ENCODE measurements around the gene SLC66A1. TPM values are rescaled to one million over a fixed set of nuclear protein-coding genes. Genes with fewer than 3 reads are reported as not detected.

The SLC66A1 gene
- total and polyA plus RNA-seq, 9 of the 15 experiments (the other 6 are each of a cell fraction or from before 2014, with no cell fraction given): 1.2 to 40.8 (median 18.6) TPM

DNA sequence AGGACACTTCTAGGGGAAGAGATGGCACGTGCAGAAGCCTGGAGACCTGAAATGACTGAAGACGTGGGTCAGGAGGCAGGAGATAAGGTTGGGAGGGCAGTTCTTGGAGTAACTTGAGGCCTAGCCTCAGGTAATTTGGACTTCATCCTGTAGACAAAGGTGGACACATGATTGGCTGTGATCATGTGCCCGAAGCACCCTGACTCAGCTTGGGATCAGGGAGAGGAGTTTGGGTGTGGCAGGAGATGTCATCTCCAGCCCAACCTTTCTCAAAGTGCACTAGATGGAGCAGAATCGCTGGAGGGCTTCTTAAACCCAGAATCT is 1.5 kb downstream of the SLC66A1 start (continued):
- no peak for TF ChIP-seq SAP30 (IDR thresholded peaks at IDR 0.05; ENCODE audit: borderline replicate concordance, insufficient read depth, low read depth, low read length, poor library complexity, severe bottlenecking)
- no peak for TF ChIP-seq BRCA1 (IDR thresholded peaks at IDR 0.05)
- TF ChIP-seq BRCA1 (CRISPR knock-in tag; IDR thresholded peaks at IDR 0.05): no peak
- TF ChIP-seq BDP1 (IDR thresholded peaks at IDR 0.05; ENCODE audit: insufficient read depth, insufficient read length): no peak
- TF ChIP-seq HNRNPUL1 (IDR thresholded peaks at IDR 0.05; ENCODE audit: low read length): no peak
- peak; percentile 40 for TF ChIP-seq ZFX (CRISPR knock-in tag; IDR thresholded peaks at IDR 0.05)
- no peak for TF ChIP-seq HNRNPLL (IDR thresholded peaks at IDR 0.05; ENCODE audit: low read depth, low read length, poor library complexity, severe bottlenecking)
- no peak for TF ChIP-seq DNMT1 (IDR thresholded peaks at IDR 0.05)
- TF ChIP-seq, protein P1, sequence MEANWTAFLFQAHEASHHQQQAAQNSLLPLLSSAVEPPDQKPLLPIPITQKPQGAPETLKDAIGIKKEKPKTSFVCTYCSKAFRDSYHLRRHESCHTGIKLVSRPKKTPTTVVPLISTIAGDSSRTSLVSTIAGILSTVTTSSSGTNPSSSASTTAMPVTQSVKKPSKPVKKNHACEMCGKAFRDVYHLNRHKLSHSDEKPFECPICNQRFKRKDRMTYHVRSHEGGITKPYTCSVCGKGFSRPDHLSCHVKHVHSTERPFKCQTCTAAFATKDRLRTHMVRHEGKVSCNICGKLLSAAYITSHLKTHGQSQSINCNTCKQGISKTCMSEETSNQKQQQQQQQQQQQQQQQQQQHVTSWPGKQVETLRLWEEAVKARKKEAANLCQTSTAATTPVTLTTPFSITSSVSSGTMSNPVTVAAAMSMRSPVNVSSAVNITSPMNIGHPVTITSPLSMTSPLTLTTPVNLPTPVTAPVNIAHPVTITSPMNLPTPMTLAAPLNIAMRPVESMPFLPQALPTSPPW (CRISPR knock-in tag; IDR thresholded peaks at IDR 0.05): no peak
- TF ChIP-seq ZNF184 (CRISPR knock-in tag; IDR thresholded peaks at IDR 0.05): no peak
- no peak for TF ChIP-seq ZNF197 (CRISPR knock-in tag; IDR thresholded peaks at IDR 0.05; ENCODE audit: low read depth)
- TF ChIP-seq XRCC4 (IDR thresholded peaks at IDR 0.05; ENCODE audit: extremely low read depth, insufficient read depth, insufficient read length): no peak
- peak; percentile 44; the same call in 1 of the 2 replicates for TF ChIP-seq EP300 (IDR thresholded peaks at IDR 0.05; ENCODE audit: low read length)
- no peak for TF ChIP-seq ZNF561 (CRISPR knock-in tag; conservative IDR thresholded peaks at IDR 0.05)
- no peak for TF ChIP-seq IRF2 (CRISPR knock-in tag; IDR thresholded peaks at IDR 0.05)
- TF ChIP-seq, protein P2, sequence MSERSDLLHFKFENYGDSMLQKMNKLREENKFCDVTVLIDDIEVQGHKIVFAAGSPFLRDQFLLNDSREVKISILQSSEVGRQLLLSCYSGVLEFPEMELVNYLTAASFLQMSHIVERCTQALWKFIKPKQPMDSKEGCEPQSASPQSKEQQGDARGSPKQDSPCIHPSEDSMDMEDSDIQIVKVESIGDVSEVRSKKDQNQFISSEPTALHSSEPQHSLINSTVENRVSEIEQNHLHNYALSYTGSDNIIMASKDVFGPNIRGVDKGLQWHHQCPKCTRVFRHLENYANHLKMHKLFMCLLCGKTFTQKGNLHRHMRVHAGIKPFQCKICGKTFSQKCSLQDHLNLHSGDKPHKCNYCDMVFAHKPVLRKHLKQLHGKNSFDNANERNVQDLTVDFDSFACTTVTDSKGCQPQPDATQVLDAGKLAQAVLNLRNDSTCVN (CRISPR knock-in tag; IDR thresholded peaks at IDR 0.05): no peak
- peak; percentile 23; the same call in 1 of the 2 replicates for TF ChIP-seq JUN (IDR thresholded peaks at IDR 0.05; ENCODE audit: borderline replicate concordance, low read depth, low read length)
- no peak for TF ChIP-seq JUN (CRISPR knock-in tag; IDR thresholded peaks at IDR 0.05; ENCODE audit: borderline replicate concordance)
- TF ChIP-seq PHTF2 (CRISPR knock-in tag; IDR thresholded peaks at IDR 0.05): no peak
- TF ChIP-seq STAG1 (CRISPR knock-in tag; IDR thresholded peaks at IDR 0.05; ENCODE audit: borderline replicate concordance): no peak
- no peak for TF ChIP-seq OTX1 (CRISPR knock-in tag; IDR thresholded peaks at IDR 0.05)
- no peak for TF ChIP-seq HNRNPK (IDR thresholded peaks at IDR 0.05; ENCODE audit: low read depth, low read length, poor library complexity, severe bottlenecking)
- no peak for TF ChIP-seq NEUROD1 (IDR thresholded peaks at IDR 0.05; ENCODE audit: borderline replicate concordance, low read depth, low read length, partially characterized antibody)
- no peak for TF ChIP-seq ZNF77 (CRISPR knock-in tag; IDR thresholded peaks at IDR 0.05)
- TF ChIP-seq SAFB2 (IDR thresholded peaks at IDR 0.05; ENCODE audit: borderline replicate concordance, low read depth, low read length, severe bottlenecking): no peak
- TF ChIP-seq, protein P3, sequence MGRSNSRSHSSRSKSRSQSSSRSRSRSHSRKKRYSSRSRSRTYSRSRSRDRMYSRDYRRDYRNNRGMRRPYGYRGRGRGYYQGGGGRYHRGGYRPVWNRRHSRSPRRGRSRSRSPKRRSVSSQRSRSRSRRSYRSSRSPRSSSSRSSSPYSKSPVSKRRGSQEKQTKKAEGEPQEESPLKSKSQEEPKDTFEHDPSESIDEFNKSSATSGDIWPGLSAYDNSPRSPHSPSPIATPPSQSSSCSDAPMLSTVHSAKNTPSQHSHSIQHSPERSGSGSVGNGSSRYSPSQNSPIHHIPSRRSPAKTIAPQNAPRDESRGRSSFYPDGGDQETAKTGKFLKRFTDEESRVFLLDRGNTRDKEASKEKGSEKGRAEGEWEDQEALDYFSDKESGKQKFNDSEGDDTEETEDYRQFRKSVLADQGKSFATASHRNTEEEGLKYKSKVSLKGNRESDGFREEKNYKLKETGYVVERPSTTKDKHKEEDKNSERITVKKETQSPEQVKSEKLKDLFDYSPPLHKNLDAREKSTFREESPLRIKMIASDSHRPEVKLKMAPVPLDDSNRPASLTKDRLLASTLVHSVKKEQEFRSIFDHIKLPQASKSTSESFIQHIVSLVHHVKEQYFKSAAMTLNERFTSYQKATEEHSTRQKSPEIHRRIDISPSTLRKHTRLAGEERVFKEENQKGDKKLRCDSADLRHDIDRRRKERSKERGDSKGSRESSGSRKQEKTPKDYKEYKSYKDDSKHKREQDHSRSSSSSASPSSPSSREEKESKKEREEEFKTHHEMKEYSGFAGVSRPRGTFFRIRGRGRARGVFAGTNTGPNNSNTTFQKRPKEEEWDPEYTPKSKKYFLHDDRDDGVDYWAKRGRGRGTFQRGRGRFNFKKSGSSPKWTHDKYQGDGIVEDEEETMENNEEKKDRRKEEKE (IDR thresholded peaks at IDR 0.05; ENCODE audit: borderline replicate concordance in 1 of 2, control insufficient read depth in 1 of 2, low read depth in 2 of 2, low read length in 1 of 2): no peak

Data from K562 (cell line).